Neural progenitor cell (in vitro differentiated cells): ENCODE results near the gene DENND5B. TPM values are rescaled to one million over a fixed set of nuclear protein-coding genes. Genes with fewer than 3 reads are reported as not detected.

Experiments used
- DNase-seq: peaks from one replicate; pipeline ENCODE4 v3.0.0-alpha.2; 2016; ENCODE audit warnings: low spot score
- H2AFZ ChIP-seq: fragments of 200-600 bp; sonication (generic); replicated peaks from 2 replicates; pipeline ENCODE4 v1.6.1; 2016; ENCODE audit warnings: antibody characterized with exemption
- H3F3A ChIP-seq: fragments of 200-600 bp; sonication (generic); 2 replicates; pipeline ENCODE4 v1.6.1; 2016; ENCODE audit warnings: antibody characterized with exemption, low read depth
- H3K27ac ChIP-seq: fragments of 200-600 bp; sonication (generic); 2 replicates; pipeline ENCODE4 v1.5.1; 2016; ENCODE audit warnings: mild to moderate bottlenecking
- H3K27me3 ChIP-seq: fragments of 200-600 bp; sonication (generic); 2 replicates; pipeline ENCODE4 v1.6.1; 2016; ENCODE audit warnings: mild to moderate bottlenecking, moderate library complexity
- H3K36me3 ChIP-seq: fragments of 200-600 bp; sonication (generic); 2 replicates; pipeline ENCODE4 v1.5.1; 2016
- H3K4me1 ChIP-seq: fragments of 200-600 bp; sonication (generic); 2 replicates; pipeline ENCODE4 v1.6.1; 2016; ENCODE audit warnings: mixed run types
- H3K4me2 ChIP-seq: fragments of 200-600 bp; sonication (generic); 2 replicates; pipeline ENCODE4 v1.6.1; 2016
- H3K4me3 ChIP-seq: fragments of 200-600 bp; sonication (generic); 2 replicates; pipeline ENCODE4 v1.5.1; 2016
- H3K79me2 ChIP-seq: fragments of 200-600 bp; sonication (generic); 2 replicates; pipeline ENCODE4 v1.6.1; 2016; ENCODE audit warnings: low read depth
- H3K9ac ChIP-seq: fragments of 200-600 bp; sonication (generic); 2 replicates; pipeline ENCODE4 v1.6.1; 2016
- H3K9me3 ChIP-seq: fragments of 200-600 bp; sonication (generic); 2 replicates; pipeline ENCODE4 v1.5.1; 2016; ENCODE audit warnings: low read depth
- H4K20me1 ChIP-seq: fragments of 200-600 bp; sonication (generic); 2 replicates; pipeline ENCODE4 v1.6.1; 2016; ENCODE audit warnings: low read depth
- H3K27ac Mint-ChIP-seq: 3 replicates; pipeline ENCODE4 v1.8.0; 2021; ENCODE audit warnings: mixed read lengths
- H3K27me3 Mint-ChIP-seq: 2 replicates; pipeline ENCODE4 v1.8.0; 2022; ENCODE audit warnings: low read depth, mild to moderate bottlenecking, inconsistent platforms, moderate library complexity, mixed read lengths; ENCODE audit not compliant: insufficient read depth
- H3K36me3 Mint-ChIP-seq: 3 replicates; pipeline ENCODE4 v1.8.0; 2021; ENCODE audit warnings: mixed read lengths
- H3K4me1 Mint-ChIP-seq: 3 replicates; pipeline ENCODE4 v1.8.0; 2021; ENCODE audit warnings: mixed read lengths
- H3K4me3 Mint-ChIP-seq: 3 replicates; pipeline ENCODE4 v1.8.0; 2021; ENCODE audit warnings: mild to moderate bottlenecking, moderate library complexity, mixed read lengths
- H3K9me3 Mint-ChIP-seq: 3 replicates; pipeline ENCODE4 v1.8.0; 2020; ENCODE audit warnings: mixed read lengths
- EZH2 ChIP-seq: fragments of 200-600 bp; sonication (generic); IDR thresholded peaks from 2 replicates; pipeline ENCODE4 v1.6.1; 2017; ENCODE audit warnings: antibody characterized with exemption, mild to moderate bottlenecking, moderate library complexity
- EZH2phosphoT487 ChIP-seq: fragments of 200-600 bp; sonication (generic); IDR thresholded peaks from 2 replicates; pipeline ENCODE4 v1.6.1; 2017; ENCODE audit warnings: antibody characterized with exemption
- total RNA-seq: library from RNA; depleted of rRNA; stranded (reverse); fragments of >200 nt; gene quantifications from 2 replicates; pipeline ENCODE4 v1.2.3, GENCODE V29; 2015; ENCODE audit warnings: low replicate concordance
- TF ChIP-seq, protein P1 (sequence below): fragments of 200-600 bp; sonication (generic); IDR thresholded peaks from 2 replicates; pipeline ENCODE4 v1.5.1; 2017; ENCODE audit warnings: antibody characterized with exemption, mild to moderate bottlenecking

Gene DENND5B
- total RNA-seq, 1 donor from 2014 or later: 24.2 TPM

DNA sequence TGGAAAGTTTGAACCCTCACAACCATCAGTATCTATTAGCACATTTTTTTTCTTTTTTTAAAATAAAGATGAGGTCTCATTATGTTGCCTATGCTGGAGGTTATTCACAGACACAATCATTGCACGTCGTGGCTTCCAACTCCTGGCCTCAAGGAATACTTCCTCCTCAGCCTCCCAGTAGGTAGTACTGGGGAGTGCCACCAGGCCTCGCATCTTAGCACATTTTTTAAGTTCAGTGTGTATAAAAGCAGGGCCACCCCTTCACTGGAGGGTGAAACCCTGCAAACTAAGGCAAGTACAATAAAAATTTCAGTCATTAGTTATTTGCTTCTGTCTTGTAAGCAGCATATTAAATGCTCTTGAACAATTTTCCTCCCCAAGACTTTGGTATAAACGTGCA lies 150.8 kb downstream of the DENND5B start:
- Mint-ChIP-seq H3K27me3 (peaks cover 2% of the 10 kb centered on the region), H3K36me3 (peaks cover 10% of the 10 kb centered on the region), H3K9me3 (no peaks in the 10 kb centered on the region), H3K4me3 (no peak overlapping the region), H3K4me1 (peaks cover 2% of the 10 kb centered on the region), H3K27ac (peak overlapping the region; percentile 63)
- H3F3A ChIP-seq: peaks cover 6% of the 10 kb centered on the region
- H3K36me3 ChIP-seq: no peaks in the 10 kb centered on the region
- H3K4me3 ChIP-seq: no peak overlapping the region
- no peaks in the 10 kb centered on the region for H3K9me3 ChIP-seq
- H3K27me3 ChIP-seq: no peaks in the 10 kb centered on the region
- DNase-seq: no peak
- H3K4me1 ChIP-seq: no peaks in the 10 kb centered on the region
- no peaks in the 10 kb centered on the region for H4K20me1 ChIP-seq
- H3K27ac ChIP-seq: no peak overlapping the region
- no peak overlapping the region for H2AFZ ChIP-seq
- no peak overlapping the region for H3K4me2 ChIP-seq
- no peak overlapping the region for H3K9ac ChIP-seq
- TF ChIP-seq EZH2phosphoT487 (no peak), EZH2 (no peak)
- TF ChIP-seq, protein P1, sequence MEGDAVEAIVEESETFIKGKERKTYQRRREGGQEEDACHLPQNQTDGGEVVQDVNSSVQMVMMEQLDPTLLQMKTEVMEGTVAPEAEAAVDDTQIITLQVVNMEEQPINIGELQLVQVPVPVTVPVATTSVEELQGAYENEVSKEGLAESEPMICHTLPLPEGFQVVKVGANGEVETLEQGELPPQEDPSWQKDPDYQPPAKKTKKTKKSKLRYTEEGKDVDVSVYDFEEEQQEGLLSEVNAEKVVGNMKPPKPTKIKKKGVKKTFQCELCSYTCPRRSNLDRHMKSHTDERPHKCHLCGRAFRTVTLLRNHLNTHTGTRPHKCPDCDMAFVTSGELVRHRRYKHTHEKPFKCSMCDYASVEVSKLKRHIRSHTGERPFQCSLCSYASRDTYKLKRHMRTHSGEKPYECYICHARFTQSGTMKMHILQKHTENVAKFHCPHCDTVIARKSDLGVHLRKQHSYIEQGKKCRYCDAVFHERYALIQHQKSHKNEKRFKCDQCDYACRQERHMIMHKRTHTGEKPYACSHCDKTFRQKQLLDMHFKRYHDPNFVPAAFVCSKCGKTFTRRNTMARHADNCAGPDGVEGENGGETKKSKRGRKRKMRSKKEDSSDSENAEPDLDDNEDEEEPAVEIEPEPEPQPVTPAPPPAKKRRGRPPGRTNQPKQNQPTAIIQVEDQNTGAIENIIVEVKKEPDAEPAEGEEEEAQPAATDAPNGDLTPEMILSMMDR: no peak
- H3K79me2 ChIP-seq: no peaks in the 10 kb centered on the region

DNA sequence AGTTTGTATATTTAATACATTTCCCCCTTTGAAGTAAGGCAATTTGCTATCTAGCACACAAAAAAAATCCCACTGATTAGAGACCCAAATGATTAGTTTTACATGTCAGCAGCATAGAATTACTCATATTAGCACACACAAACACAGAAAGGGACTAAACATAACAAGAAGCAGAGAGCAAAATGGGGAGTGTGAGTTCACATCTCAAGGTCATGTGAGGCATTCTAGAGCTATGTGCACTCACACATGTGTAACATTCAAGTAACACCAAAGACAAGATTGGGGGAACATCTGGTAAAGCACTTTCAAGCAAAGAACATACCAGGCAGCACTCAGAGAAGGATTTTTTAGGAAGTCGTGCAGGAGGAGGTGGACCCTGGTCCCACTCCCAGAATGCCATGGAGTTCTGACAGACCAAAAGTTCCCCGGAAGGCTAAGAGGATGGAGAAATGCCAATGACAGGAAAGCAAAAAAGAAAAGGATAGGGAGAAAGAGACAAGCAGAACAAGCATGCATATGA lies 159.2 kb downstream of the DENND5B start:
- Histone ChIP-seq H3K9ac (no peak overlapping the region), H3K4me1 (no peaks in the 10 kb centered on the region), H3K4me3 (no peak overlapping the region), H3K79me2 (no peaks in the 10 kb centered on the region), H4K20me1 (no peaks in the 10 kb centered on the region), H2AFZ (no peak overlapping the region), H3F3A (peaks cover 6% of the 10 kb centered on the region), H3K27ac (no peak overlapping the region), H3K9me3 (no peaks in the 10 kb centered on the region), H3K4me2 (no peak overlapping the region), H3K27me3 (no peaks in the 10 kb centered on the region), H3K36me3 (no peaks in the 10 kb centered on the region)
- TF ChIP-seq EZH2 (no peak), EZH2phosphoT487 (no peak)
- TF ChIP-seq, protein P1: no peak
- Mint-ChIP-seq H3K4me1 (no peaks in the 10 kb centered on the region), H3K27ac (no peak overlapping the region), H3K27me3 (no peaks in the 10 kb centered on the region), H3K9me3 (no peaks in the 10 kb centered on the region), H3K36me3 (peaks cover 1% of the 10 kb centered on the region), H3K4me3 (no peak overlapping the region)
- no peak for DNase-seq

DNA sequence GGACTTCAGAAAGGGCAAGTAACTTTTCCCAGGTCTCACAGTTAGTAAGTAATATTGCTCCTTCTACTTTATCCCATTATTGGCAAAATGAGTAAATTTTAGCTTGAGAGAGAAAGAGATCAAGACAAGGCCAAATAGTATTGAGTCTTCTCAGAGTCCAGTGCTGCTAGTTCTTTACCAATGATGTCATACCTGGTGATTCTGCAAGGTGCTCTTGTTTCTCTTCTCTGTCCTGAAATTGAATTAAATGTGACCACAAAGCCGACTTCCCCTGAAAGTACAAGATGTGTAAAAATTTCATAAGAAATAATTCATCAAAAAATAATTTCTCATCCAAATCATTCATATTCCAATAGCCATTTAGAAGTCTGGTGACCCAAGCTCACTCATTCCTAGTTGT lies 167.5 kb downstream of the DENND5B start:
- Histone ChIP-seq H3K9ac (no peak overlapping the region), H3K4me1 (no peaks in the 10 kb centered on the region), H3K9me3 (no peaks in the 10 kb centered on the region), H3K27me3 (no peaks in the 10 kb centered on the region), H3K79me2 (no peaks in the 10 kb centered on the region), H4K20me1 (no peaks in the 10 kb centered on the region), H3K4me2 (no peak overlapping the region), H3K36me3 (no peaks in the 10 kb centered on the region), H2AFZ (no peak overlapping the region), H3K27ac (no peak overlapping the region), H3K4me3 (no peak overlapping the region), H3F3A (no peaks in the 10 kb centered on the region)
- no peaks in the 10 kb centered on the region for H3K9me3 Mint-ChIP-seq
- no peaks in the 10 kb centered on the region for H3K4me1 Mint-ChIP-seq
- no peak for DNase-seq
- H3K36me3 Mint-ChIP-seq: peaks cover 16% of the 10 kb centered on the region
- TF ChIP-seq, protein P1: no peak
- TF ChIP-seq EZH2phosphoT487 (no peak), EZH2 (no peak)
- H3K4me3 Mint-ChIP-seq: no peak overlapping the region
- no peaks in the 10 kb centered on the region for H3K27me3 Mint-ChIP-seq
- no peak overlapping the region for H3K27ac Mint-ChIP-seq
